Neural cell (in vitro differentiated cells): ENCODE measurements around the gene RSAD1. TPM values are rescaled to one million over a fixed set of nuclear protein-coding genes. Genes with fewer than 3 reads are reported as not detected.

ENCODE experiments used
- H2AFZ ChIP-seq: fragments of 200-600, 300-800 bp; sonication (generic), shearing (Covaris generic); 2 replicates; pipeline ENCODE4 v1.6.0; 2014; ENCODE audit warnings: low read depth, mild to moderate bottlenecking, antibody characterized with exemption, low read length, moderate library complexity
- H3F3A ChIP-seq: fragments of 200-600 bp; shearing (Covaris generic); 2 replicates; pipeline ENCODE4 v1.6.1; 2016; ENCODE audit warnings: mild to moderate bottlenecking, moderate library complexity, mixed read lengths, antibody characterized with exemption, low read length; ENCODE audit not compliant: insufficient read depth, poor library complexity, severe bottlenecking
- H3K27ac ChIP-seq: fragments of 200-600, 300-800 bp; sonication (generic), shearing (Covaris generic); 2 replicates; pipeline ENCODE4 v1.5.1; 2014; ENCODE audit warnings: mild to moderate bottlenecking, low read length, moderate library complexity
- H3K27me3 ChIP-seq: fragments of 300-800, 200-600 bp; sonication (generic), shearing (Covaris generic); 2 replicates; pipeline ENCODE4 v1.6.0; 2014; ENCODE audit warnings: mild to moderate bottlenecking, low read depth, low read length, moderate library complexity; ENCODE audit not compliant: insufficient read depth
- H3K36me3 ChIP-seq: fragments of 300-800, 200-600 bp; sonication (generic), shearing (Covaris generic); 2 replicates; pipeline ENCODE4 v1.5.1; 2014; ENCODE audit warnings: mild to moderate bottlenecking, antibody characterized with exemption, low read length, moderate library complexity; ENCODE audit not compliant: insufficient read depth
- H3K4me2 ChIP-seq: fragments of 300-800, 200-600 bp; sonication (generic), shearing (Covaris generic); 2 replicates; pipeline ENCODE4 v1.6.0; 2014; ENCODE audit warnings: mild to moderate bottlenecking, low read length
- H3K4me3 ChIP-seq: fragments of 300-800, 200-600 bp; sonication (generic), shearing (Covaris generic); 2 replicates; pipeline ENCODE4 v1.5.1; 2014; ENCODE audit warnings: mild to moderate bottlenecking, low read length, moderate library complexity
- H3K79me2 ChIP-seq: fragments of 200-600 bp; shearing (Covaris generic); replicated peaks from 2 replicates; pipeline ENCODE4 v1.6.0; 2014; ENCODE audit warnings: mild to moderate bottlenecking, low read length, moderate library complexity; ENCODE audit not compliant: insufficient read depth
- H3K9ac ChIP-seq: fragments of 300-800, 200-600 bp; sonication (generic), shearing (Covaris generic); 2 replicates; pipeline ENCODE4 v1.6.1; 2016; ENCODE audit warnings: mild to moderate bottlenecking, low read length, mixed read lengths
- H3K9me2 ChIP-seq: fragments of 200-600 bp; shearing (Covaris generic); 2 replicates; pipeline ENCODE4 v1.6.1; 2016; ENCODE audit warnings: mild to moderate bottlenecking, low read length, mixed read lengths; ENCODE audit not compliant: insufficient read depth
- H3K9me3 ChIP-seq: fragments of 200-600, 300-800 bp; sonication (generic), shearing (Covaris generic); 2 replicates; pipeline ENCODE4 v1.6.1; 2016; ENCODE audit warnings: mild to moderate bottlenecking, mixed run types, low read length, moderate library complexity, mixed read lengths
- H4K20me1 ChIP-seq: fragments of 200-600 bp; shearing (Covaris generic); 2 replicates; pipeline ENCODE4 v1.6.1; 2016; ENCODE audit warnings: mild to moderate bottlenecking, mixed run types; ENCODE audit not compliant: insufficient read depth
- CTCF ChIP-seq: fragments of 450-650 bp; IDR thresholded peaks from 2 replicates; pipeline ENCODE4 v1.5.1; 2014; ENCODE audit warnings: antibody characterized with exemption, mild to moderate bottlenecking, moderate library complexity; ENCODE audit not compliant: poor library complexity, severe bottlenecking
- EP300 ChIP-seq: fragments of 450-650 bp; conservative IDR thresholded peaks from 2 replicates; pipeline ENCODE4 v1.6.1; 2014; ENCODE audit warnings: antibody characterized with exemption, mild to moderate bottlenecking, moderate library complexity; ENCODE audit not compliant: poor library complexity, severe bottlenecking
- EZH2 ChIP-seq: fragments of 200-600, 300-800 bp; shearing (Covaris generic), sonication (generic); IDR thresholded peaks from 2 replicates; pipeline ENCODE4 v1.6.1; 2014; ENCODE audit warnings: antibody characterized with exemption, low read length, borderline replicate concordance, mild to moderate bottlenecking; ENCODE audit not compliant: insufficient read depth, poor library complexity, severe bottlenecking
- MXI1 ChIP-seq: fragments of 450-650 bp; conservative IDR thresholded peaks from 2 replicates; pipeline ENCODE4 v1.6.1; 2014; ENCODE audit warnings: antibody characterized with exemption, mild to moderate bottlenecking; ENCODE audit not compliant: poor library complexity, severe bottlenecking
- POLR2AphosphoS5 ChIP-seq: IDR thresholded peaks from 2 replicates; pipeline ENCODE4 v1.6.1; 2012
- RAD21 ChIP-seq: fragments of 450-650 bp; conservative IDR thresholded peaks from 2 replicates; pipeline ENCODE4 v1.6.1; 2014; ENCODE audit warnings: antibody characterized with exemption, mild to moderate bottlenecking, moderate library complexity
- REST ChIP-seq: IDR thresholded peaks from 2 replicates; pipeline ENCODE4 v1.6.1; 2012; ENCODE audit warnings: borderline replicate concordance
- SMC3 ChIP-seq: fragments of 450-650 bp; conservative IDR thresholded peaks from 2 replicates; pipeline ENCODE4 v1.6.1; 2014; ENCODE audit warnings: antibody characterized with exemption, mild to moderate bottlenecking, moderate library complexity; ENCODE audit not compliant: poor library complexity
- TAF1 ChIP-seq: IDR thresholded peaks from 2 replicates; pipeline ENCODE4 v1.6.1; 2012; ENCODE audit warnings: low read depth
- polyA plus RNA-seq: library from polyadenylated mRNA; depleted of rRNA; stranded (reverse); fragments of >200 nt; gene quantifications from 2 replicates; pipeline ENCODE4 v1.2.3, GENCODE V29; 2014

The RSAD1 gene
- polyA plus RNA-seq, 1 donor from 2014 or later = 61.9 TPM

- no peaks in the 10 kb centered on the region for H3F3A ChIP-seq
- H3K79me2 ChIP-seq = no peaks in the 10 kb centered on the region
- peak within 1 kb of the TSS; percentile 58 for H3K4me3 ChIP-seq
- TF ChIP-seq REST (no peak), RAD21 (no peak), EZH2 (no peak), POLR2AphosphoS5 (no peak), MXI1 (no peak), SMC3 (no peak), CTCF (no peak), TAF1 (no peak), EP300 (no peak)
- no peak within 1 kb of the TSS for H3K27ac ChIP-seq
- H3K9me2 ChIP-seq = no peaks in the 10 kb centered on the region
- no peaks in the 10 kb centered on the region for H3K9me3 ChIP-seq
- peak within 1 kb of the TSS; percentile 24 for H3K9ac ChIP-seq
- H3K4me2 ChIP-seq = no peak within 1 kb of the TSS
- no peaks in the 10 kb centered on the region for H3K27me3 ChIP-seq
- no peaks in the 10 kb centered on the region for H4K20me1 ChIP-seq
- H3K36me3 ChIP-seq = no peaks in the 10 kb centered on the region
- no peak within 1 kb of the TSS for H2AFZ ChIP-seq
Observed at GRCh38 chr17:50507871-50508572, 29.4 kb downstream of the RSAD1 start, which contains the start of gene MYCBPAP. TSS of gene MYCBPAP (plus strand) at chr17:50508439. CDS start at chr17:50508675, 236 bp downstream.

GRCh38 chr17:50508573-50509460 lies 30.2 kb downstream of the RSAD1 start:
- peak overlapping the region; percentile 24 for H3K9ac ChIP-seq
- H3K27me3 ChIP-seq = no peaks in the 10 kb centered on the region
- H3K27ac ChIP-seq = no peak overlapping the region
- TF ChIP-seq EZH2 (no peak), TAF1 (no peak), SMC3 (no peak), MXI1 (no peak), REST (no peak), RAD21 (no peak), POLR2AphosphoS5 (peak; percentile 11), CTCF (no peak)
- no peak overlapping the region for H2AFZ ChIP-seq
- no peaks in the 10 kb centered on the region for H3K36me3 ChIP-seq
- no peaks in the 10 kb centered on the region for H3K9me2 ChIP-seq
- no peaks in the 10 kb centered on the region for H4K20me1 ChIP-seq
- no peaks in the 10 kb centered on the region for H3K9me3 ChIP-seq
- H3K4me2 ChIP-seq = no peak overlapping the region
- peak overlapping the region; percentile 58 for H3K4me3 ChIP-seq
- H3K79me2 ChIP-seq = no peaks in the 10 kb centered on the region
- H3F3A ChIP-seq = no peaks in the 10 kb centered on the region
